Measurements from ENCODE around the gene EXTL2. TPM values are rescaled to one million over a fixed set of nuclear protein-coding genes. Genes with fewer than 3 reads are reported as not detected.

Gene EXTL2
- total RNA-seq, 1 experiment from 2014 or later = 21.1 TPM

DNA sequence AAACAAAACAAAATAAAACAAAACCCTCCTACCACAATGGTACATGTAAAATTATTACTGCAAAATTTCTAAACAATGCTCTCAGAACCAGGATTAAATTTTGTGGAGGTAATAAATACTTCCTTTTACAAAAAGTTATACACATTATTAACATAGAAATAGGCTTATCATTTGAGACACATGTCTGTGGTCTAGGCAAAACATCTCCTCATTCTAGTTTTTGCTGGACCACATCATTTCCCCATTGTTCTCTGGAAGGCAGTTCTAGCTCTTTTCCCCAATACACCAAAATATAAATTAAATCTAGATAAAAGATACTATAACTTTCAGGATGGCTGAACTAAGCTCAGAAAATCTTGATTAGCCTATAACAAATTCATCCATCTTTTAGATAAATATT lies 18.4 kb downstream of the EXTL2 start:
- TF ChIP-seq CEBPB (IDR thresholded peaks at IDR 0.05; ENCODE audit: low read depth) (no peak), ELF1 (IDR thresholded peaks at IDR 0.05; ENCODE audit: borderline replicate concordance, low read depth) (no peak), EZH2 (IDR thresholded peaks at IDR 0.05) (no peak), JUND (IDR thresholded peaks at IDR 0.05) (no peak), ZNF274 (IDR thresholded peaks at IDR 0.05; ENCODE audit: low read depth, low read length) (no peak), SP1 (IDR thresholded peaks at IDR 0.05; ENCODE audit: low read depth) (no peak), SRF (IDR thresholded peaks at IDR 0.05; ENCODE audit: low read depth) (no peak), ZFX (IDR thresholded peaks at IDR 0.05) (no peak), EZH2phosphoT487 (IDR thresholded peaks at IDR 0.05; ENCODE audit: borderline replicate concordance) (no peak), ZBTB33 (IDR thresholded peaks at IDR 0.05; ENCODE audit: extremely low read depth, insufficient replicate concordance, low read length) (no peak), ATF3 (IDR thresholded peaks at IDR 0.05) (no peak), SIN3A (IDR thresholded peaks at IDR 0.05; ENCODE audit: low read depth) (no peak), POLR2AphosphoS5 (IDR thresholded peaks at IDR 0.05; ENCODE audit: low read depth, low read length) (no peak)
- TF ChIP-seq, protein P1, sequence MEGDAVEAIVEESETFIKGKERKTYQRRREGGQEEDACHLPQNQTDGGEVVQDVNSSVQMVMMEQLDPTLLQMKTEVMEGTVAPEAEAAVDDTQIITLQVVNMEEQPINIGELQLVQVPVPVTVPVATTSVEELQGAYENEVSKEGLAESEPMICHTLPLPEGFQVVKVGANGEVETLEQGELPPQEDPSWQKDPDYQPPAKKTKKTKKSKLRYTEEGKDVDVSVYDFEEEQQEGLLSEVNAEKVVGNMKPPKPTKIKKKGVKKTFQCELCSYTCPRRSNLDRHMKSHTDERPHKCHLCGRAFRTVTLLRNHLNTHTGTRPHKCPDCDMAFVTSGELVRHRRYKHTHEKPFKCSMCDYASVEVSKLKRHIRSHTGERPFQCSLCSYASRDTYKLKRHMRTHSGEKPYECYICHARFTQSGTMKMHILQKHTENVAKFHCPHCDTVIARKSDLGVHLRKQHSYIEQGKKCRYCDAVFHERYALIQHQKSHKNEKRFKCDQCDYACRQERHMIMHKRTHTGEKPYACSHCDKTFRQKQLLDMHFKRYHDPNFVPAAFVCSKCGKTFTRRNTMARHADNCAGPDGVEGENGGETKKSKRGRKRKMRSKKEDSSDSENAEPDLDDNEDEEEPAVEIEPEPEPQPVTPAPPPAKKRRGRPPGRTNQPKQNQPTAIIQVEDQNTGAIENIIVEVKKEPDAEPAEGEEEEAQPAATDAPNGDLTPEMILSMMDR (IDR thresholded peaks at IDR 0.05 in 2 of 3, conservative IDR thresholded peaks at IDR 0.05 in 1 of 3; ENCODE audit: borderline replicate concordance in 1 of 3, insufficient read depth in 1 of 3, low read depth in 2 of 3, low read length in 2 of 3) = no peak
- TF ChIP-seq, protein P2, sequence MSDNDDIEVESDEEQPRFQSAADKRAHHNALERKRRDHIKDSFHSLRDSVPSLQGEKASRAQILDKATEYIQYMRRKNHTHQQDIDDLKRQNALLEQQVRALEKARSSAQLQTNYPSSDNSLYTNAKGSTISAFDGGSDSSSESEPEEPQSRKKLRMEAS (IDR thresholded peaks at IDR 0.05) = no peak
- DNase-seq (ENCODE audit: low read depth, low spot score) = no peak
- Histone ChIP-seq H2AFZ (ENCODE audit: low read depth, low read length, poor library complexity, severe bottlenecking) (no peak overlapping the region), H3K79me2 (ENCODE audit: insufficient read depth, low read length) (no peaks in the 10 kb centered on the region), H3K4me1 (ENCODE audit: control insufficient read depth in 1 of 2, insufficient read depth in 2 of 2, low read length in 2 of 2) (no peaks in the 10 kb centered on the region), H3K27me3 (ENCODE audit: insufficient read depth, low read length) (no peaks in the 10 kb centered on the region), H3K9me3 (ENCODE audit: control insufficient read depth in 1 of 2, insufficient read depth in 1 of 2, low read depth in 1 of 2, low read length in 2 of 2) (no peaks in the 10 kb centered on the region), H3K4me2 (ENCODE audit: low read length) (no peak overlapping the region), H3K9ac (ENCODE audit: low read length) (no peak overlapping the region), H3K9me2 (ENCODE audit: insufficient read depth) (no peaks in the 10 kb centered on the region), H4K20me1 (ENCODE audit: insufficient read depth) (no peaks in the 10 kb centered on the region), H3K4me3 (replicated peaks in 1 of 2; ENCODE audit: low read depth in 1 of 2, low read length in 2 of 2) (no peak overlapping the region), H3K36me3 (ENCODE audit: control insufficient read depth in 1 of 2, insufficient read depth in 2 of 2, low read length in 2 of 2) (no peaks in the 10 kb centered on the region), H3K27ac (ENCODE audit: low read depth, low read length) (no peak overlapping the region)
- no peak for ATAC-seq
- ChIA-PET RAD21 (ENCODE audit: low non-redundant PET in 1 of 2, low total read pairs in 2 of 2, uncharacterized antibody in 2 of 2, unreplicated experiment in 2 of 2) (no interaction called here), CTCF (no interaction called here), POLR2A (interaction anchor here (1.4 kb wide), 1 partner anchor 10 kb away, joined by 4 read pairs; no protein-coding TSS in a partner anchor)
- intact Hi-C loops (cut with micrococcal nuclease) = no loop called here
- BruUV-seq (replicated peaks) = no TSS peak
